Neural cell (in vitro differentiated cells): Measurements from ENCODE around the gene SETD2.

ENCODE experiments used
- EZH2 ChIP-seq: fragments of 200-600, 300-800 bp; shearing (Covaris generic), sonication (generic); IDR thresholded peaks from 2 replicates; pipeline ENCODE4 v1.6.1; 2014; ENCODE audit warnings: antibody characterized with exemption, low read length, borderline replicate concordance, mild to moderate bottlenecking; ENCODE audit not compliant: insufficient read depth, poor library complexity, severe bottlenecking
- POLR2AphosphoS5 ChIP-seq: IDR thresholded peaks from 2 replicates; pipeline ENCODE4 v1.6.1; 2012
- TAF1 ChIP-seq: IDR thresholded peaks from 2 replicates; pipeline ENCODE4 v1.6.1; 2012; ENCODE audit warnings: low read depth
- TF ChIP-seq, protein P1 (sequence below): fragments of 450-650 bp; IDR thresholded peaks from 2 replicates; pipeline ENCODE4 v1.5.1; 2014; ENCODE audit warnings: antibody characterized with exemption, mild to moderate bottlenecking, moderate library complexity; ENCODE audit not compliant: poor library complexity, severe bottlenecking

DNA sequence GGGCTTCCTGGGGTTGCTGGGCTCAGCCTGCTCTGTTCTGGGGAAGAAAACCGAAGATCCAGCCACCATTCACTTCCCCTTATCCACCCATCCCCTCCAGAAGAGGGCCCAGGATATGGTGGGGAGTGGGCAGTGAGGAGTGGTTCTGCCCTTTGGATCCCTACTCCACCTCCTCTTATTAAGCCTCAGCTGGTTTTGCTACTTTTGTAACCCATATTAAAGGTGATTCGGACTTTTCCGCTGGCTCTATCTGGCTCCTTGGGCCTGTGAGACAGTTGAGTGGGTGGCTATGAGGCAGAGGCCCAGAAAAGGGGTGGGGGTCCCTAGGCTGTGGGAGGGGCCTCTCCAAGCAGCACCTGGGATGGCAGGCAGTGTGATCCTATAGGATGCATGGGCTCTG lies 150.7 kb downstream of the SETD2 start:
- TF ChIP-seq, protein P1, sequence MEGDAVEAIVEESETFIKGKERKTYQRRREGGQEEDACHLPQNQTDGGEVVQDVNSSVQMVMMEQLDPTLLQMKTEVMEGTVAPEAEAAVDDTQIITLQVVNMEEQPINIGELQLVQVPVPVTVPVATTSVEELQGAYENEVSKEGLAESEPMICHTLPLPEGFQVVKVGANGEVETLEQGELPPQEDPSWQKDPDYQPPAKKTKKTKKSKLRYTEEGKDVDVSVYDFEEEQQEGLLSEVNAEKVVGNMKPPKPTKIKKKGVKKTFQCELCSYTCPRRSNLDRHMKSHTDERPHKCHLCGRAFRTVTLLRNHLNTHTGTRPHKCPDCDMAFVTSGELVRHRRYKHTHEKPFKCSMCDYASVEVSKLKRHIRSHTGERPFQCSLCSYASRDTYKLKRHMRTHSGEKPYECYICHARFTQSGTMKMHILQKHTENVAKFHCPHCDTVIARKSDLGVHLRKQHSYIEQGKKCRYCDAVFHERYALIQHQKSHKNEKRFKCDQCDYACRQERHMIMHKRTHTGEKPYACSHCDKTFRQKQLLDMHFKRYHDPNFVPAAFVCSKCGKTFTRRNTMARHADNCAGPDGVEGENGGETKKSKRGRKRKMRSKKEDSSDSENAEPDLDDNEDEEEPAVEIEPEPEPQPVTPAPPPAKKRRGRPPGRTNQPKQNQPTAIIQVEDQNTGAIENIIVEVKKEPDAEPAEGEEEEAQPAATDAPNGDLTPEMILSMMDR = no peak
- TF ChIP-seq TAF1 = no peak
- no peak for TF ChIP-seq EZH2
- TF ChIP-seq POLR2AphosphoS5 = no peak
